GM12872 (cell line): ENCODE data around the gene RTCB.
"Not testable (repeated sequence)": the region's sequence is repeated elsewhere in the genome, so short reads cannot be mapped to it uniquely, and the experiment has no call there.

Experiments used
- TF ChIP-seq, protein P1 (sequence below): IDR thresholded peaks from 3 replicates; pipeline ENCODE4 v1.5.1; 2011; ENCODE audit warnings: low read depth, mild to moderate bottlenecking, low read length, moderate library complexity; ENCODE audit not compliant: insufficient read depth

RTCB gene

GRCh38 chr22:32364210-32364609 lies 47.8 kb downstream of the RTCB start:
- TF ChIP-seq, protein P1, sequence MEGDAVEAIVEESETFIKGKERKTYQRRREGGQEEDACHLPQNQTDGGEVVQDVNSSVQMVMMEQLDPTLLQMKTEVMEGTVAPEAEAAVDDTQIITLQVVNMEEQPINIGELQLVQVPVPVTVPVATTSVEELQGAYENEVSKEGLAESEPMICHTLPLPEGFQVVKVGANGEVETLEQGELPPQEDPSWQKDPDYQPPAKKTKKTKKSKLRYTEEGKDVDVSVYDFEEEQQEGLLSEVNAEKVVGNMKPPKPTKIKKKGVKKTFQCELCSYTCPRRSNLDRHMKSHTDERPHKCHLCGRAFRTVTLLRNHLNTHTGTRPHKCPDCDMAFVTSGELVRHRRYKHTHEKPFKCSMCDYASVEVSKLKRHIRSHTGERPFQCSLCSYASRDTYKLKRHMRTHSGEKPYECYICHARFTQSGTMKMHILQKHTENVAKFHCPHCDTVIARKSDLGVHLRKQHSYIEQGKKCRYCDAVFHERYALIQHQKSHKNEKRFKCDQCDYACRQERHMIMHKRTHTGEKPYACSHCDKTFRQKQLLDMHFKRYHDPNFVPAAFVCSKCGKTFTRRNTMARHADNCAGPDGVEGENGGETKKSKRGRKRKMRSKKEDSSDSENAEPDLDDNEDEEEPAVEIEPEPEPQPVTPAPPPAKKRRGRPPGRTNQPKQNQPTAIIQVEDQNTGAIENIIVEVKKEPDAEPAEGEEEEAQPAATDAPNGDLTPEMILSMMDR = no peak

GRCh38 chr22:32361257-32361656 lies 50.8 kb downstream of the RTCB start:
- TF ChIP-seq, protein P1 = no peak

DNA sequence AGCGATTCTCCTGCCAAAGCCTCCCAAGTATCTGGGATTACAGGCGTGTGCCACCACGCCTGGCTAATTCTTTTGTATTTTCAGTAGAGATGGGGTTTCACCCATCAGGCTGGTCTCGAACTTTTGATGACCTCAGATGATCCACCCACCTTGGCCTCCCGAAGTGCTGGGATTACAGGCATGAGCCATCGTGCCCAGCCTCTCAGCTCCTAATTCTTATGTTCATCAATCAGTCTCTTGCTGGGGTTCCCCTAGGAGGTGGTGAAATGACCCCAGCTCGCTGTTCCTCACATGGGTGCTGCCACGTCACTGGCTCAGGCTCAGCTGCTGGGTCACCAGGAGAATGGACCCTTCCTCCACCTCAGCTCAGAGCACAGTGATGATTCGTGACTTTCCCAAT lies 54.5 kb downstream of the RTCB start, which contains the start of gene RFPL3:
TSS of gene RFPL3 (plus strand) at position 301 of the 400 bp plus-strand sequence. CDS start 205 bp downstream, outside the sequence.
- TF ChIP-seq, protein P1 = not testable (repeated sequence)

DNA sequence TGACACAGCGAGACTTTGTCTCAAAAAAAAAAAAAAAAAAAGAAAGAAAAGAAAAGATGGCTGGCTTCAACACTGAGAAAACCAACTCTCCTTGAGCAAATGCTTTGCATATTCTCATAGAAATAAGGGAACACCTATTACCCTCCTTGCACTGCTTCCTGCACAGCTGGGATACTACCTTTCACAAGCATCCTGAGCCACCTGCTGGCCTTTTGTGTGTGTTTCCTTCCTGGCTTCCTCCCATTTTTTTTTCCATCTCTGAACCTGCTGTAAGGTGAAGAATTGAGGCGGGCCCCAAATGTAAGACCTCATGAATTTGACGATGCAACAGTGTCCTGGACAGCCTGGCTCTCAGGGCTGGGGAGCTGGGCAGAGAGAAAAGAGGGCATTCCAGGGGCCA lies 56.3 kb downstream of the RTCB start:
- TF ChIP-seq, protein P1 = no peak

- TF ChIP-seq, protein P1 = no peak
Observed at GRCh38 chr22:32354360-32355351, 57.4 kb downstream of the RTCB start.

- TF ChIP-seq, protein P1 = no peak
Observed at GRCh38 chr22:32353840-32354239, 58.2 kb downstream of the RTCB start.

DNA sequence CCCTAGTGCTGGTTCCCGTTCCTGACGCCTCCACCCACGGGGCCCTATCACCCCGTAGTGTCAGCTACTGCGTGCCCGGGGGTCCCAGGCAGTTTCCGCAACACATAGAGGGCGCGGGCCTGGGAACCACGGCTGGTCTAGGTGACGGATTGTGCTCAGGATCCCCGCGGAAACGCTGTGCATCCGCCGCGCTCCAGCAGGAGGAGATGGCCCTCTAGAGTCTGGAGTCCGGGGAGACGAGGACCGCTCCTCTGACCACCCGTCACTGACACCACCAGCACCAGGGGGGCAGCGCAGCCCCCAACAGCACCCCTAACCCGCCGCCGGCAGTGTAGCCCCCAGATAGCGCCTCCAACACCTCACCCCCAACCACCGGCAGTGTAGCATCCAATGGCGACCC lies 58.8 kb downstream of the RTCB start:
- TF ChIP-seq, protein P1 = no peak
